Ovary (tissue), 9 donors: ENCODE data around the gene PPP1R1C. TPM values are rescaled to one million over a fixed set of nuclear protein-coding genes. Genes with fewer than 3 reads are reported as not detected.

Experiments used
- DNase-seq, 5 donors: peaks; one replicate each; pipeline ENCODE4 v3.0.0-alpha.2; 2019 to 2020
- H3K27ac ChIP-seq, 2 donors: fragments of 200-600 bp; one replicate each; pipeline versions ENCODE4 v1.5.1 to v1.8.0; 2019 to 2022
- H3K27me3 ChIP-seq: fragments of 200-600 bp; one replicate; pipeline ENCODE4 v1.8.0; 2022
- H3K36me3 ChIP-seq: fragments of 200-600 bp; sonication (generic); one replicate; pipeline ENCODE4 v1.5.1; 2019
- H3K4me1 ChIP-seq: one replicate; pipeline ENCODE4 v1.8.1; 2013; ENCODE audit warnings: mild to moderate bottlenecking, moderate library complexity; ENCODE audit not compliant: insufficient read depth
- H3K4me3 ChIP-seq: fragments of 200-600 bp; sonication (generic); one replicate; pipeline ENCODE4 v1.5.1; 2017
- H3K9me3 ChIP-seq, 2 donors: fragments of 200-600 bp in 1 of 2; sonication (generic) in 1 of 2; one replicate each; pipeline versions ENCODE4 v1.5.1 to v1.8.1; 2013 to 2019; ENCODE audit warnings: mild to moderate bottlenecking in 1 of 2, moderate library complexity in 1 of 2
- EP300 ChIP-seq: sonication (generic); formaldehyde crosslinking; IDR thresholded peaks from one replicate; pipeline ENCODE4 v1.6.1; 2017; ENCODE audit warnings: antibody characterized with exemption
- POLR2A ChIP-seq: fragments of 450-650 bp; IDR thresholded peaks from one replicate; pipeline ENCODE4 v1.6.1; 2017; ENCODE audit warnings: antibody characterized with exemption, mild to moderate bottlenecking, moderate library complexity
- WGBS, 3 donors: extraction: QIAGEN DNeasy Blood & Tissue Kit in 1 of 3; methylation state at CpG; one replicate each; pipeline versions ENCODE4 v1.1.5 to v1.1.7; 2013 to 2017; 5-methylcytosine and 5-hydroxymethylcytosine counted together
- intact Hi-C, 4 donors: fragments of 100-400 bp; cut with DNase I; formaldehyde crosslinking; loops; one replicate each; pipeline versions ENCODE4 v1.11.0 to v1.15.1; 2022 to 2023
- polyA plus RNA-seq, 2 donors: library from polyadenylated mRNA; stranded (reverse); fragments of 200-250 nt in 1 of 2; fragments of 350-450 nt in 1 of 2; fragmentation: Illumina TruSeq in 1 of 2; extraction: RNeasy Lipid Tissue Mini Kit (QIAGEN cat#74804) in 1 of 2; gene quantifications; one replicate each; pipeline ENCODE4 v1.2.3, GENCODE V29; 2013 to 2014
- total RNA-seq, 7 donors: library from RNA; depleted of rRNA in 2 of 7; stranded (reverse); fragments of >200 nt in 2 of 7; fragmentation: NEBNext Ultra II Directional in 3 of 7; extraction: Animal tissue kit (Norgen Biotek cat#: 25700) in 3 of 7; gene quantifications; one replicate each; pipeline versions ENCODE4 v1.1.0 to v1.2.4, GENCODE V29; 2016 to 2023
- TF ChIP-seq, protein P1 (sequence below), 3 donors: fragments of 450-650 bp in 2 of 3; fragments of 200-600 bp in 1 of 3; IDR thresholded peaks; one replicate each; pipeline versions ENCODE4 v1.5.1 to v1.8.0; 2016 to 2022; ENCODE audit warnings: antibody characterized with exemption in 3 of 3, mild to moderate bottlenecking in 1 of 3
- donor health status: DM: no; HTN: no; CAD: no; lungs with moderate emphysema.
- donor health status: DM: no; HTN: no; CAD: no.
- donor health status: Bipolar disorder and iron deficiency.
- donor health status: DM: yes; HTN: yes; CAD: no.
- donor health status: DM: no; HTN: no; CAD: no.
- donor health status: DM: yes; HTN: yes; CAD: no.

PPP1R1C gene
- total and polyA plus RNA-seq, 9 donors = 0.10 to 1.1 (median 0.76) TPM; not detected in 5

DNA sequence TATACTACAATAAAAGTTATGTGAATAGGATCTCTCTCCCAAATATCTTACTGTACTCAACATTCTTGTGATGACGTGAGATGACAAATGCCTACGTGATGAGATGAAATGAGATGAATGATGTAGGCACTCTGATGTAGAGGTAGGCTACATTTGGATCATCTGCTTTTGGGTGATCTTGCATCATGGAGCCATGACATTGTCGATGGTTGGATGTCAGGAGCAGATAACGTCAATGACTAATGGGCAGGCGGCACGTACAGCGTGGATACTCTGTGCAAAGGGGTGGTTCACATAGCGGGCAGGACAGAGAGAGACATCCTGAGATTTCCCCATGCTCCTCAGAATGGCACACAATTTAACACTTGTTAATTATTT is 40.8 kb upstream of the PPP1R1C start:
- TF ChIP-seq, protein P1, sequence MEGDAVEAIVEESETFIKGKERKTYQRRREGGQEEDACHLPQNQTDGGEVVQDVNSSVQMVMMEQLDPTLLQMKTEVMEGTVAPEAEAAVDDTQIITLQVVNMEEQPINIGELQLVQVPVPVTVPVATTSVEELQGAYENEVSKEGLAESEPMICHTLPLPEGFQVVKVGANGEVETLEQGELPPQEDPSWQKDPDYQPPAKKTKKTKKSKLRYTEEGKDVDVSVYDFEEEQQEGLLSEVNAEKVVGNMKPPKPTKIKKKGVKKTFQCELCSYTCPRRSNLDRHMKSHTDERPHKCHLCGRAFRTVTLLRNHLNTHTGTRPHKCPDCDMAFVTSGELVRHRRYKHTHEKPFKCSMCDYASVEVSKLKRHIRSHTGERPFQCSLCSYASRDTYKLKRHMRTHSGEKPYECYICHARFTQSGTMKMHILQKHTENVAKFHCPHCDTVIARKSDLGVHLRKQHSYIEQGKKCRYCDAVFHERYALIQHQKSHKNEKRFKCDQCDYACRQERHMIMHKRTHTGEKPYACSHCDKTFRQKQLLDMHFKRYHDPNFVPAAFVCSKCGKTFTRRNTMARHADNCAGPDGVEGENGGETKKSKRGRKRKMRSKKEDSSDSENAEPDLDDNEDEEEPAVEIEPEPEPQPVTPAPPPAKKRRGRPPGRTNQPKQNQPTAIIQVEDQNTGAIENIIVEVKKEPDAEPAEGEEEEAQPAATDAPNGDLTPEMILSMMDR (IDR thresholded peaks at IDR 0.05) = no peak
- TF ChIP-seq POLR2A = no peak
- TF ChIP-seq EP300 = no peak
- WGBS, 3 donors = 94 to 97% (median 95%) methylated on average over 8 of the region's 8 CpGs
- H3K36me3 ChIP-seq = no peaks in the 10 kb centered on the region
- no peaks in the 10 kb centered on the region for H3K27me3 ChIP-seq
- intact Hi-C loops = no loop called here
- no peak overlapping the region for H3K4me3 ChIP-seq
- H3K4me1 ChIP-seq = no peaks in the 10 kb centered on the region
- H3K27ac ChIP-seq = no peak overlapping the region
- H3K9me3 ChIP-seq = no peaks in the 10 kb centered on the region
- no peak for DNase-seq

DNA sequence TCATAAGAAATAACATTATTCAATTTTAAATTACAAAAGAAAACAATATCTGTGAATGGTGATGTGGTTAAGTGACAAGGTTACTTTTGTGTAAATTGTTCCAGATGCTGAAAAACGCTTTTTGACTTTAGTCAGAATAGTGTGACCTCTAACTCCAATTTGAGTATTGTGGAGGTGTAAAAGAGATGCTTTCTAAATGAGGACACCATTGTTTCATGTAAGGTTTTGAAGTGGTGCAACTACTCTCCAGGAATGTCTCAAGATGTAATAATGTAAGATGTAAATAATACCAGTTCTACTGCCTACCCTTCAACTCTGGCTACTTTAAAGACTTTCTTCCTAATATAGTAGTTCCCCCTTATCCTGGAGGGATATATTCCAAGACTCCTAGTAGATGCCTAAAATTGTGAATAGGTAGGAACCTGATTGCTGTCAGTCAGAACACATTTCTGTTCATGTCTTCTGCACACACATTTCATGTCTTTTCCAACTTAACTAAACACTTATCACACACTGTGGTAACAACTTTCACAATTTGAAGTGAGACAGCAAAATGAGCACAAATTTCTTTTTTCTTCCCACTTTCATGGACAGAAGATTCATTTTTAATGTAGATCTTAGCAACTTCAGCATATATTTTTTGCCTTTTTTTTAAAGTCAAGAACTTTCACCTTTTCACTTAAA is 39.1 kb upstream of the PPP1R1C start:
- WGBS, 3 donors = 50 to 77% (median 68%) methylated on average over 1 of the region's 1 CpG
- no peak for DNase-seq
- H3K9me3 ChIP-seq = no peaks in the 10 kb centered on the region
- no peak overlapping the region for H3K27ac ChIP-seq
- intact Hi-C loops = no loop called here
- no peak overlapping the region for H3K4me3 ChIP-seq
- TF ChIP-seq, protein P1 (IDR thresholded peaks at IDR 0.05) = no peak
- no peak for TF ChIP-seq POLR2A
- no peak for TF ChIP-seq EP300
- no peaks in the 10 kb centered on the region for H3K27me3 ChIP-seq
- H3K4me1 ChIP-seq = no peaks in the 10 kb centered on the region
- no peaks in the 10 kb centered on the region for H3K36me3 ChIP-seq

DNA sequence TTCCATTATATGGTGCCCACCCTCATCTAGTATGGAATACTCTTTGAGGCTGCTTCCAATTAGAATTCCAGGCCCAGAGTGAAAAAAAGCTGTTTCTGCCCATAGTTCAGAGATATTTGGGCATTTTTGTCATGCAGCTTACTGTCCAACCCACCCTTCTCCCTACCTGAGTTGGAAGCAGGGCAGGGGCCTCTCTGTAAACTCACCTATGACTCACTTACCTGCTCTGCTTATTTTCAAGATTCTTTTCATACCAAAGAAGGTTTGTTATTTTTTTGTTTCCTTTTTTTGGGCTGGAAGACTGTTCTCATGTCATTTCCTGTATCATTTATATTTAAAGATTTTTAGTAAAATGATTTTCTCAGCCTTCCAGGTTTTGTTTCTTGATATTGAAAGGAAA is 38.4 kb upstream of the PPP1R1C start:
- no peak for TF ChIP-seq POLR2A
- TF ChIP-seq EP300 = no peak
- TF ChIP-seq, protein P1 (IDR thresholded peaks at IDR 0.05) = no peak
- DNase-seq = no peak
- H3K4me3 ChIP-seq = no peak overlapping the region
- intact Hi-C loops = no loop called here
- no peaks in the 10 kb centered on the region for H3K36me3 ChIP-seq
- no peaks in the 10 kb centered on the region for H3K9me3 ChIP-seq
- H3K27me3 ChIP-seq = no peaks in the 10 kb centered on the region
- no peak overlapping the region for H3K27ac ChIP-seq
- H3K4me1 ChIP-seq = no peaks in the 10 kb centered on the region

DNA sequence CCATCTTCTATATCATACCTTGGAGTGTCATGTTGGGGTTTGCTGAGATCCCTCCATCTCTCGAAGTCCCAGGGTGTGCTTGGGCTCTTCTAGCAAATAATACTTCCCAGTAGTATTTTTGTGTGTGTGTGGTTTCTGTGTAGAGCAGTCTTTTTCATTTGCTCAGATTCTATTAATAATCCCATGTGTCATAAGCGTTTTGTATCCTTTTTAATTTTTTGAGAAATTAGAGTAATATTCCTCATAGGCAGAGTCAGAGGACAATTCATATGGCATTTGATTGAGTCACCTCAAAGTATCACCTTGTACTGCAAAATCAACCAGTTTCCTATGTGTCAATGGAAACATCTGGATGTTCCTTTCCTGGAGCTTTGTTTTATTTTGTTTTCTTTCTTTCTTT is 37.4 kb upstream of the PPP1R1C start:
- Histone ChIP-seq H3K9me3 (no peaks in the 10 kb centered on the region), H3K36me3 (no peaks in the 10 kb centered on the region), H3K4me1 (no peaks in the 10 kb centered on the region), H3K27ac (no peak overlapping the region), H3K4me3 (no peak overlapping the region), H3K27me3 (no peaks in the 10 kb centered on the region)
- WGBS, 3 donors = 91 to 94% (median 92%) methylated on average over 2 of the region's 2 CpGs
- DNase-seq = no peak
- TF ChIP-seq, protein P1 (IDR thresholded peaks at IDR 0.05) = no peak
- TF ChIP-seq POLR2A (no peak), EP300 (no peak)
- intact Hi-C loops = no loop called here
